H1 (cell line): ENCODE data around the gene SEC24C. TPM values are rescaled to one million over a fixed set of nuclear protein-coding genes. Genes with fewer than 3 reads are reported as not detected.

Experiments used
- CTCF ChIA-PET: fragments of 300-600 bp; sonication (Branson Sonifier 250); formaldehyde crosslinking; loops from one replicate; lab custom pipeline; 2021; ENCODE audit not compliant: partially characterized antibody; lab: Charles Lee
- POLR2A ChIA-PET: fragments of 300-600 bp; sonication (Branson Sonifier 250); formaldehyde crosslinking; loops from one replicate; lab custom pipeline; 2021; ENCODE audit warnings: inconsistent platforms; ENCODE audit not compliant: partially characterized antibody; lab: Charles Lee
- DNase-seq, 2 experiments: peaks; one replicate each; pipeline versions ENCODE4 v3.0.0 to v3.0.0-alpha.2; 2010 to 2022; ENCODE audit warnings: low spot score in 2 of 2, low read depth in 1 of 2, mixed read lengths in 1 of 2
- FAIRE-seq: peaks from 2 replicates; lab custom pipeline; 2011; peaks lifted over from hg19 to GRCh38; lab: Jason Lieb, UNC
- H2AFZ ChIP-seq: 2 replicates; pipeline ENCODE4 v1.8.1; 2012; ENCODE audit warnings: low read length, inconsistent platforms
- H2AK5ac ChIP-seq: 2 replicates; pipeline ENCODE4 v1.6.1; 2013; ENCODE audit warnings: low read depth, low read length
- H2BK120ac ChIP-seq: replicated peaks from 2 replicates; pipeline ENCODE3; 2013; ENCODE audit warnings: low read depth, low read length, inconsistent platforms
- H2BK12ac ChIP-seq: 2 replicates; pipeline ENCODE4 v1.6.1; 2013; ENCODE audit warnings: low read depth, low read length
- H2BK15ac ChIP-seq: 2 replicates; pipeline ENCODE4 v1.6.1; 2013; ENCODE audit warnings: low read length
- H2BK20ac ChIP-seq: 2 replicates; pipeline ENCODE4 v1.6.1; 2013; ENCODE audit warnings: low read length
- H2BK5ac ChIP-seq: 2 replicates; pipeline ENCODE4 v1.6.1; 2013; ENCODE audit warnings: low read depth, low read length
- H3K14ac ChIP-seq: 2 replicates; pipeline ENCODE4 v1.6.1; 2013; ENCODE audit warnings: inconsistent platforms; ENCODE audit not compliant: insufficient read length
- H3K18ac ChIP-seq: 2 replicates; pipeline ENCODE4 v1.6.1; 2013; ENCODE audit warnings: low read length; ENCODE audit errors: extremely low read depth
- H3K23ac ChIP-seq: 2 replicates; pipeline ENCODE4 v1.6.1; 2013; ENCODE audit warnings: inconsistent platforms; ENCODE audit not compliant: insufficient read length
- H3K23me2 ChIP-seq: 2 replicates; pipeline ENCODE4 v1.6.1; 2013; ENCODE audit warnings: low read depth, low read length
- H3K27ac ChIP-seq: 2 replicates; pipeline ENCODE4 v1.6.1; 2011; ENCODE audit warnings: low read depth, low read length, inconsistent platforms
- H3K27me3 ChIP-seq, 4 experiments: replicated peaks in 1 of 4; 1 replicate in 1 of 4; 2 replicates in 3 of 4; pipeline versions ENCODE4 v1.6.1 to v1.8.1; 2011 to 2013; ENCODE audit warnings: low read length in 3 of 4, mild to moderate bottlenecking in 3 of 4, inconsistent platforms in 2 of 4, mixed read lengths in 2 of 4, moderate library complexity in 1 of 4; ENCODE audit not compliant: control insufficient read depth in 3 of 4, insufficient read depth in 3 of 4; ENCODE audit errors: extremely low read depth in 1 of 4
- H3K36me3 ChIP-seq, 4 experiments: 2 replicates each; pipeline versions ENCODE4 v1.6.1 to v1.8.1; 2011 to 2013; ENCODE audit warnings: mild to moderate bottlenecking in 4 of 4, low read length in 3 of 4, moderate library complexity in 2 of 4, control low read depth in 1 of 4, inconsistent platforms in 1 of 4; ENCODE audit not compliant: insufficient read depth in 4 of 4, control insufficient read depth in 2 of 4
- H3K4ac ChIP-seq: replicated peaks from 2 replicates; pipeline ENCODE3; 2013; ENCODE audit warnings: low read length, low read depth, mixed read lengths, inconsistent platforms; ENCODE audit not compliant: insufficient read length
- H3K4me1 ChIP-seq, 4 experiments: replicated peaks in 1 of 4; 1 replicate in 1 of 4; 2 replicates in 3 of 4; pipeline versions ENCODE4 v1.6.1 to v1.8.1; 2011 to 2013; ENCODE audit warnings: low read length in 3 of 4, inconsistent platforms in 2 of 4, mixed read lengths in 1 of 4; ENCODE audit not compliant: insufficient read depth in 4 of 4, control insufficient read depth in 3 of 4
- H3K4me2 ChIP-seq, 2 experiments: 2 replicates each; pipeline versions ENCODE4 v1.6.1 to v1.8.1; 2011 to 2013; ENCODE audit warnings: low read depth in 2 of 2, low read length in 2 of 2, control low read depth in 1 of 2, inconsistent platforms in 1 of 2, mild to moderate bottlenecking in 1 of 2; ENCODE audit not compliant: insufficient read depth in 1 of 2
- H3K4me3 ChIP-seq, 4 experiments: fragments of 200-600, 300-600 bp in 1 of 4; sonication (generic), shearing (Covaris generic), sonication (Bioruptor Twin) in 1 of 4; 2 replicates each; pipeline versions ENCODE4 v1.5.1 to v1.8.1; 2011 to 2016; ENCODE audit warnings: low read length in 4 of 4, low read depth in 3 of 4, control low read depth in 2 of 4, inconsistent platforms in 2 of 4, mild to moderate bottlenecking in 2 of 4, mixed read lengths in 1 of 4, moderate library complexity in 1 of 4; ENCODE audit not compliant: insufficient read depth in 2 of 4; ENCODE audit errors: extremely low read depth in 1 of 4
- H3K56ac ChIP-seq: replicated peaks from 2 replicates; pipeline ENCODE3; 2013; ENCODE audit warnings: low read depth, mild to moderate bottlenecking, mixed read lengths, low read length, inconsistent platforms; ENCODE audit not compliant: insufficient read length
- H3K79me1 ChIP-seq: 2 replicates; pipeline ENCODE4 v1.6.1; 2013; ENCODE audit warnings: low read depth, low read length, control low read depth
- H3K79me2 ChIP-seq, 2 experiments: 2 replicates each; pipeline versions ENCODE4 v1.6.1 to v1.8.1; 2012 to 2013; ENCODE audit warnings: low read length in 2 of 2, mild to moderate bottlenecking in 2 of 2, inconsistent platforms in 1 of 2; ENCODE audit not compliant: insufficient read depth in 2 of 2, control insufficient read depth in 1 of 2
- H3K9ac ChIP-seq, 4 experiments: replicated peaks in 1 of 4; 1 replicate in 1 of 4; 2 replicates in 3 of 4; pipeline versions ENCODE4 v1.6.1 to v1.8.1; 2011 to 2013; ENCODE audit warnings: low read depth in 3 of 4, low read length in 3 of 4, control low read depth in 2 of 4, mild to moderate bottlenecking in 2 of 4, moderate library complexity in 2 of 4, inconsistent platforms in 1 of 4; ENCODE audit errors: extremely low read depth in 1 of 4
- H3K9me3 ChIP-seq, 2 experiments: 2 replicates each; pipeline versions ENCODE4 v1.6.1 to v1.8.1; 2012 to 2013; ENCODE audit warnings: mild to moderate bottlenecking in 2 of 2, moderate library complexity in 2 of 2, control low read depth in 1 of 2, inconsistent platforms in 1 of 2, low read depth in 1 of 2, low read length in 1 of 2, mixed read lengths in 1 of 2; ENCODE audit not compliant: insufficient read depth in 2 of 2
- H4K20me1 ChIP-seq, 2 experiments: replicated peaks in 1 of 2; 2 replicates each; pipeline versions ENCODE3 to v1.8.1; 2011 to 2013; ENCODE audit warnings: inconsistent platforms in 2 of 2, low read length in 2 of 2, mild to moderate bottlenecking in 1 of 2; ENCODE audit not compliant: insufficient read depth in 2 of 2, control insufficient read depth in 1 of 2
- H4K5ac ChIP-seq: 2 replicates; pipeline ENCODE4 v1.6.1; 2013; ENCODE audit warnings: low read length, low read depth, mixed read lengths, inconsistent platforms; ENCODE audit not compliant: insufficient read length
- H4K8ac ChIP-seq: 2 replicates; pipeline ENCODE4 v1.8.0; 2013; ENCODE audit warnings: mild to moderate bottlenecking, moderate library complexity, low read length, inconsistent platforms; ENCODE audit not compliant: insufficient read depth; ENCODE audit errors: extremely low read depth
- H4K91ac ChIP-seq: replicated peaks from 2 replicates; pipeline ENCODE3; 2013; ENCODE audit warnings: low read length, mixed read lengths, inconsistent platforms; ENCODE audit not compliant: insufficient read length
- CHD2 ChIP-seq: IDR thresholded peaks from 2 replicates; pipeline ENCODE4 v1.6.1; 2012; ENCODE audit warnings: low read length, improper control_type of control experiment
- KDM4A ChIP-seq: IDR thresholded peaks from one replicate; pipeline ENCODE4 v1.7.1; 2012; ENCODE audit warnings: low read depth, mild to moderate bottlenecking, moderate library complexity, low read length, inconsistent platforms; ENCODE audit not compliant: severe bottlenecking
- POLR2AphosphoS5 ChIP-seq: IDR thresholded peaks from 2 replicates; pipeline ENCODE4 v1.6.1; 2011; ENCODE audit warnings: low read depth, low read length
- RAD21 ChIP-seq, 2 experiments: IDR thresholded peaks in 1 of 2; conservative IDR thresholded peaks in 1 of 2; 2 replicates each; pipeline ENCODE4 v1.6.1; 2011; ENCODE audit warnings: low read depth in 2 of 2, low read length in 2 of 2, improper control_type of control experiment in 1 of 2, inconsistent platforms in 1 of 2, mild to moderate bottlenecking in 1 of 2, moderate library complexity in 1 of 2
- TAF7 ChIP-seq: optimal IDR thresholded peaks from 2 replicates; pipeline ENCODE3; 2011; ENCODE audit warnings: low read depth, mild to moderate bottlenecking, inconsistent platforms, low read length, moderate library complexity, borderline replicate concordance
- WGBS, 2 experiments: shearing (Covaris generic) in 1 of 2; methylation state at CpG; one replicate each; pipeline versions ENCODE4 v1.1.6 to v1.1.7; 2013 to 2015; ENCODE audit warnings: low lambda C conversion rate in 2 of 2, mixed read lengths in 2 of 2, inconsistent platforms in 1 of 2, low coverage in 1 of 2, missing lambda C conversion rate in 1 of 2; ENCODE audit not compliant: insufficient replicate concordance in 2 of 2, insufficient coverage in 1 of 2, insufficient read length in 1 of 2; ENCODE audit errors: extremely low coverage in 1 of 2, missing lambda C conversion rate in 1 of 2; 5-methylcytosine and 5-hydroxymethylcytosine counted together
- polyA plus RNA-seq, 7 experiments: library from polyadenylated mRNA; depleted of rRNA in 3 of 7; stranded (reverse) in 5 of 7; unstranded in 2 of 7; fragments of >200 nt in 5 of 7; fragments of 200-250 nt in 2 of 7; gene quantifications; 1 replicate in 5 of 7; 2 replicates in 1 of 7; 4 replicates in 1 of 7; pipeline versions ENCODE4 v1.2.1 to v1.2.3, GENCODE V29; 2011 to 2013; ENCODE audit warnings: missing spikeins in 2 of 7, mixed read lengths in 2 of 7
- total RNA-seq: library from RNA; stranded (reverse); fragmentation: NEBNext Ultra II Directional; extraction: Animal tissue kit (Norgen Biotek cat#: 25700); gene quantifications from 2 replicates; pipeline ENCODE4 v1.2.1, GENCODE V29; 2021
- TF ChIP-seq, protein P1 (sequence below), 3 experiments: IDR thresholded peaks; 1 replicate in 2 of 3; 2 replicates in 1 of 3; pipeline versions ENCODE4 v1.5.1 to v1.6.1; 2011; ENCODE audit warnings: low read length in 3 of 3, mild to moderate bottlenecking in 3 of 3, inconsistent platforms in 2 of 3, low read depth in 1 of 3, moderate library complexity in 1 of 3; ENCODE audit not compliant: insufficient read depth in 1 of 3; ENCODE audit errors: control extremely low read depth in 1 of 3

SEC24C gene
- total and polyA plus RNA-seq, 2 of the 8 experiments (the other 6 are each of a cell fraction or from before 2014, with no cell fraction given), result 63.2 to 67.4 TPM

DNA sequence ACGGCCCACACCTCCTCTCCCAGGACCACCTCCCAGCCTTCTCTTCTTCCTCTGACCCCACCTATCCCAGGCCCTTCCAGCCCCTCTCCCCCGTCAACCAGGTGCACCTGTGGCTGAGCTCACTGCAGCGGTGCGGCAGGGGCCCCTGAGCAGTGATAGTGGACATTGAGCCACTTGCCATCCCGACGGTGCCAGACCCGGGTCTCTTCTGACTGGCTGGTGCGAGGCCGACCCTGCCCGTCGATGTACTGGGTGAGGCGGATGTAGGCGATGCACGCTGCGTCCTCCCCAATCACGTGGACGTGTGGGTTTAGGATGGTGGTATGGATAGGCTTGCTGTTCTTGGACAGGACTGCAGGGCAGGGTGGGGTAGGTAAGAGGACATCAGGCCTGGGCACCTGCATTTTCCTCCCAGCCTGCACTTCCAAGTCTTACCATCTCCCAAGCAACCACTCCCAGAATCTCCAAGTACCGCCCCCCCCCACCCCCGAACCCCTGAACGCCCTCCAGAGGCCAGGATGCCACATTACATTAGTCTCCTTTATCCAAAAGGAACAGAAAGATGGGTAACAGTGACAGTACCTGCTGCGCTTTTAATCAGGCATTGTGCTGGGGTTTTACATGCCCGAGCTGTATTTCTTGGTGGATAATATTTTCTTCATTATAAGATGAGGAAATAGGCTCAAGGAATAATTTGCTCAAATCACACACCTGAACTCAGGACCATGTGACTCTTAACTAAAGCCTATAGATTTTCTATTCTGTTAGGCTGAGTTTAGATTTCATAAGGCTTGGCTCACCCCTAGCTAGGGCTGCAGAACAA is 70.9 kb downstream of the SEC24C start:
- no peak overlapping the region for H3K4ac ChIP-seq
- ChIA-PET POLR2A (interaction anchor here (1.2 to 1.6 kb wide), 4 partner anchors 12 to 73 kb away, joined by 3 to 6 read pairs (median 4); no protein-coding TSS in a partner anchor), CTCF (interaction anchor here (0.6 to 16.0 kb wide), 20 partner anchors 8 to 368 kb away, joined by 3 to 209 read pairs (median 4); a partner anchor contains a TSS)
- H2BK5ac ChIP-seq, result no peak overlapping the region
- peak in 1 of 2 experiments; percentile 58 for DNase-seq
- no peak overlapping the region for H3K23ac ChIP-seq
- H4K20me1 ChIP-seq, result peaks cover 0 to 4% of the 10 kb centered on the region in 2 experiments
- no peak overlapping the region for H4K91ac ChIP-seq
- H2BK12ac ChIP-seq, result no peak overlapping the region
- H3K14ac ChIP-seq, result no peak overlapping the region
- no peaks in the 10 kb centered on the region for H3K79me1 ChIP-seq
- no peak overlapping the region for H2BK20ac ChIP-seq
- no peaks in the 10 kb centered on the region for H3K79me2 ChIP-seq
- H2AFZ ChIP-seq, result no peak overlapping the region
- H3K23me2 ChIP-seq, result no peaks in the 10 kb centered on the region; the same call in 1 of the 2 replicates
- H3K4me1 ChIP-seq, result peaks cover 0 to 4% (median 2%) of the 10 kb centered on the region in 4 experiments; a peak in 4 of 7 replicates
- H4K5ac ChIP-seq, result no peak overlapping the region
- H3K4me2 ChIP-seq, result no peak overlapping the region
- H3K9me3 ChIP-seq, result no peaks in the 10 kb centered on the region
- H2BK15ac ChIP-seq, result no peak overlapping the region
- peak in 1 of 2 experiments; percentile 26; a peak in 1 of 4 replicates for TF ChIP-seq RAD21 (IDR thresholded peaks at IDR 0.05 in 1 of 2, conservative IDR thresholded peaks at IDR 0.05 in 1 of 2; ENCODE audit: low read depth in 2 of 2, low read length in 2 of 2)
- TF ChIP-seq, protein P1, sequence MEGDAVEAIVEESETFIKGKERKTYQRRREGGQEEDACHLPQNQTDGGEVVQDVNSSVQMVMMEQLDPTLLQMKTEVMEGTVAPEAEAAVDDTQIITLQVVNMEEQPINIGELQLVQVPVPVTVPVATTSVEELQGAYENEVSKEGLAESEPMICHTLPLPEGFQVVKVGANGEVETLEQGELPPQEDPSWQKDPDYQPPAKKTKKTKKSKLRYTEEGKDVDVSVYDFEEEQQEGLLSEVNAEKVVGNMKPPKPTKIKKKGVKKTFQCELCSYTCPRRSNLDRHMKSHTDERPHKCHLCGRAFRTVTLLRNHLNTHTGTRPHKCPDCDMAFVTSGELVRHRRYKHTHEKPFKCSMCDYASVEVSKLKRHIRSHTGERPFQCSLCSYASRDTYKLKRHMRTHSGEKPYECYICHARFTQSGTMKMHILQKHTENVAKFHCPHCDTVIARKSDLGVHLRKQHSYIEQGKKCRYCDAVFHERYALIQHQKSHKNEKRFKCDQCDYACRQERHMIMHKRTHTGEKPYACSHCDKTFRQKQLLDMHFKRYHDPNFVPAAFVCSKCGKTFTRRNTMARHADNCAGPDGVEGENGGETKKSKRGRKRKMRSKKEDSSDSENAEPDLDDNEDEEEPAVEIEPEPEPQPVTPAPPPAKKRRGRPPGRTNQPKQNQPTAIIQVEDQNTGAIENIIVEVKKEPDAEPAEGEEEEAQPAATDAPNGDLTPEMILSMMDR (IDR thresholded peaks at IDR 0.05; ENCODE audit: control extremely low read depth in 1 of 3, insufficient read depth in 1 of 3, low read depth in 1 of 3, low read length in 3 of 3), result peak; percentile 37 to 64 (median 43)
- no peak for TF ChIP-seq TAF7
- TF ChIP-seq KDM4A, result no peak
- no peak for TF ChIP-seq POLR2AphosphoS5
- TF ChIP-seq CHD2, result no peak
- H2AK5ac ChIP-seq, result no peak overlapping the region
- no peak for FAIRE-seq
- H4K8ac ChIP-seq, result no peak overlapping the region; the same call in 1 of the 2 replicates
- H3K9ac ChIP-seq, result no peak overlapping the region
- no peak overlapping the region for H3K27ac ChIP-seq
- H3K4me3 ChIP-seq, result no peak overlapping the region
- H2BK120ac ChIP-seq, result no peak overlapping the region
- 74% methylated on average over 22 of the region's 22 CpGs; no CpG with 5 or more reads in 1 of the 2 experiments for WGBS, 2 experiments
- H3K27me3 ChIP-seq, result no peaks in the 10 kb centered on the region; a peak in 1 of 7 replicates
- no peak overlapping the region for H3K18ac ChIP-seq
- no peak overlapping the region for H3K56ac ChIP-seq
- H3K36me3 ChIP-seq, result peaks cover 0 to 19% (median 7%) of the 10 kb centered on the region in 4 experiments; a peak in 5 of 8 replicates
